ENCODE data around the gene EXD1.

The EXD1 gene

DNA sequence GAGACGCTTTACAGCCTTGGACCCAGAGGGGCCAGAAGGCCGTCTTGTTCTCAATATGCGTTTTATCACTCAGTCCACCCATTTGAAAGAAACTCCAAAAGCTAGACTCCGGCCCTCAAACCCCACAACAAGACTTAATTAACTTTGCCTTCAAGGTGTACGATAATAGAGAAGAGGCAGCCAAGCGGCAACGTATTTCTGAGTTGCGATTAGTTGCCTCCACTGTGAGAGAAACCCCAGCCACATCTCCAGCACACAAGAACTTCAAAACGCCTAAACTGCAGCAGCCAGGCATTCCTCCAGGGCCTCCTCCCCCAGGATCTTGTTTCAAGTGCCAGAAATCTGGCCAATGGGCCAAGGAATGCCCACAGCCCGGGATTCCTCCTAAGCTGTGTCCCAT is 97.1 kb downstream of the EXD1 start:
- Histone ChIP-seq H3K27ac (ENCODE audit: low read depth, low read length, poor library complexity, severe bottlenecking) (no peak overlapping the region), H3K9ac (ENCODE audit: low read length) (no peak overlapping the region), H3K9me2 (ENCODE audit: low read depth, low read length) (no peaks in the 10 kb centered on the region), H3K4me1 (ENCODE audit: insufficient read depth, low read length, severe bottlenecking) (no peaks in the 10 kb centered on the region), H3K79me2 (ENCODE audit: insufficient read depth, low read length) (no peaks in the 10 kb centered on the region), H3K36me3 (ENCODE audit: insufficient read depth, low read length) (no peaks in the 10 kb centered on the region), H3K4me3 (ENCODE audit: low read depth, low read length, poor library complexity, severe bottlenecking) (no peak overlapping the region), H4K20me1 (ENCODE audit: insufficient read depth, low read length) (no peaks in the 10 kb centered on the region), H3K4me2 (ENCODE audit: low read length) (no peak overlapping the region), H3F3A (ENCODE audit: insufficient read depth, low read length) (no peaks in the 10 kb centered on the region), H3K27me3 (ENCODE audit: insufficient read depth, low read length) (peaks cover 4% of the 10 kb centered on the region; the same call in 1 of the 2 replicates), H2AFZ (ENCODE audit: low read length) (no peak overlapping the region), H3K9me3 (ENCODE audit: low read length) (no peaks in the 10 kb centered on the region)
- no peak for TF ChIP-seq CTCF (IDR thresholded peaks at IDR 0.05; ENCODE audit: low read length)
- no peak for TF ChIP-seq EZH2 (IDR thresholded peaks at IDR 0.05; ENCODE audit: borderline replicate concordance, low read length)

Measured in OCI-LY1 (cell line).